GM19023 (cell line): ENCODE results near the gene PLA2G4F.

ENCODE experiments used
- ATAC-seq: cut with Tn5 transposase; IDR thresholded peaks from one replicate; pipeline ENCODE4 v1.9.1; 2021; ENCODE audit warnings: mild to moderate bottlenecking, moderate library complexity; ENCODE audit not compliant: unreplicated experiment

The PLA2G4F gene

DNA sequence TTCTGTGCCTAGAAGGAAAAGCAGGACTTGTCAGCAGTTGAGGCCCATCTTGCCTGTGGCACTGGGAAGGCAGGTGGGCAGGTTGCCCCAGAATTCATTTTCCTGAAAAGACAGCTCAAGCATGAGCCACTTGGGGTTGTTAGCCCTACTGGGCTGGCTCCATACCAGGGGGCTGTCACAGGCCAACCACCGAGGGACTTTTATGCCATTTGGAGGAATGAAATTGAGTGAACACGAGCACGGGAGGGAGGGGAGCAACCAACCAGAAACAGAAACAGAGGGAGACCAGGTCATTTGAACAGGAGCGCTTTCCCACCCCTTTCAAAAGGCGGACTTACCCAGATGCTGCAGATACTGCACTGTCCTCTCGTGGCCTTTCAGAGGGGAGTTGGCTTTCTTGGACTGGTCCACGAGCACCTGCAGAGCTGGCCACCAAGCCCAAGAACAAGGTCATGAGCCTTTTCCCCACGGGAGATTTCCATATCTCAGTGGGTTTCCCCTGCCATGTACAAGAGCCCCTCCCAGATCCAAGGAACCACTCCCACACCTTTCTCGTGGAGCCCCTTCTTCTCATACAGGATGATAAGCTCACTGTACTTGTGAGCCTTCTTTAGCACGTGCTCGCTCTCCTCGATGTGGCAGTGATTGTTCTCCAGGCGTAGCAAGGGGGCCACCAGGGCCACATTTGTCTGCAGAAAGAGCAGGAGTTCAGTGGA is 9.9 kb upstream of the PLA2G4F start:
- ATAC-seq, result no peak

GRCh38 chr15:42165106-42165505 is 8.7 kb upstream of the PLA2G4F start:
- no peak for ATAC-seq

DNA sequence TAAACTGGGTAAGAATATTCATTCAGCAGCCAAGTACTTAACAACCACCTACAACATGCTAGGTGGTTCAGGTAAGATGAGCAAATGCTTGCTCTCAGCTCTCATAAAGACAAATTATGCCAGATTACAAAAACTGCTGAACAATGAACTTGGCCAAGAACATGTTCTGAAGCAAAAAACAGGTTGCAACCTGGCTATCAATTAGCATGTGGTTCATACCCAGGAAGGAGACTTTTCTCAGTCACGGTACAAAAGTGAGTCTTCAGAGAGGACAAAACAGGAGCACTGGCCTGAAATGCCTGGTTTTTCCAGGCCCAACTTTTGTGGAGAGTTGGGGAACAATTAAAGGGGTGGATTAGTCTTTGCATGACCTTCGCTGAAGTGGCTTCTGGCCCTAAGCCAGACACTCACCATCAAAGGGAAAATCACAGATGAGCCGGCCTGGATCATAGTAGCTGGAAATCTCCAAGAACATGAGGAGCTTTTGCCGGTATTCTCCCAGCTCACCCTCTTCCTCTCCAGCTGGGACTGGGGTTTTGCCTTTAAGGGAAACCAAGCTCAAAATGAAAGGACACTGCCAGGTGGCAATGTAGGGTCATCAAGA is 7.6 kb upstream of the PLA2G4F start:
- ATAC-seq, result no peak

GRCh38 chr15:42163291-42163690 is 6.9 kb upstream of the PLA2G4F start:
- ATAC-seq, result no peak

- ATAC-seq, result no peak
Measured at GRCh38 chr15:42160136-42160535, 3.7 kb upstream of the PLA2G4F start.

GRCh38 chr15:42159381-42160015 is 3.1 kb upstream of the PLA2G4F start:
- no peak for ATAC-seq

DNA sequence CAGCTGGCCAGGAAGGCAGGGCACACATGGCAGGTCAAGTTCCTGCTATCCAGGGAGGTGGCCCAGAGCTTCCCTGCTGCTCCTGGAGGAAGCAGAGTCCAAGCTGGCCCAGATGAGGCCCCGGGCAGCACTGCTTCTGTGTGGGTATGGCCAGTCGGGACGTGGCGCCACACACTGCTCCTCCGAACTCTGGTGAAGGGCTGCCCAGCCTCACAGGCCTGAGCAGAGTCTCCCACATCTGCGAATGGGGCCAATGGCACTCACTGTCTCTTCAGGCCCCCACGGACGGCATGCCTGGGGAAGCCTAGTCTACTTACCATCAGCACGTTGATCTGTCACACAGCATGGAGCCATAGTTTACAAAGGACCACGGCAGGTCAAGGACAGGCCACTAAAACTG is 2.5 kb upstream of the PLA2G4F start:
- no peak for ATAC-seq

DNA sequence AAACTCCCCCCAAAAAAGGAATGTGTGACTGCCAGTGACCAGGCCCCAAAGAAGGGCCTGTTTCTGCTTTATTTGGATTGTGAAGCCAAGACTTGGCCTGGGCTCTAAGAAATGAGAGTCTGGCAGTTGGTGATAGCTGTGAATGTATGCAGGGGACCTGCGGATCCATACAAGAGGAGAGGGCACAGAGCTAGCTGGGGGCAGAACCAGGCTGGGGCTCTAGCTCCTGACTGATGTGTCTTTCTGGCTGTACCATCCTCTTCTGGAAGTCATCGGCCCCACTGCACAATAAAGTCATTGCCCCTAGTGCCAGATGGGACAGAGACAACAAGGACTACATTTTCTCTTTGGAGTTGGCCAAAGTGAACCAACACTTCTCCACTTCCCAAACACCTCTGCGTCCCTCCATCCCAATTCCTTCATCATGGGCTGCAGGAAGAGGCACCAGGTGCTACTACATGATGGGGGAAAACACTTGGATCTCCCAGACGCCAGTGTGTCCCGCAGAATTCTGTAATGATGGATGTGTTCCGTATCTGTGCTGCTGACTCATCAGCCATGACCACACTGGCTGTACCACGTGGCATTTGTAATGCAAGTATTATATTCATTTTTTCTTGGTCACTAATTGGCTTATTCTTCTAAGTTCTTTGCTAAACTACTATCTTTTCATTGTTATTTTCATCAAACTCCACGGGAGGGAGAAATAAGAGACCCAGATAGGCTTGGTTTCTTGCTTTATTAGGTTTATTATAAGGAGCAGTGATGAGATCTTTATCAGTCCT is 1.7 kb upstream of the PLA2G4F start:
- no peak for ATAC-seq

- ATAC-seq, result no peak
Measured at GRCh38 chr15:42157381-42157780, 945 bp upstream of the PLA2G4F start.

DNA sequence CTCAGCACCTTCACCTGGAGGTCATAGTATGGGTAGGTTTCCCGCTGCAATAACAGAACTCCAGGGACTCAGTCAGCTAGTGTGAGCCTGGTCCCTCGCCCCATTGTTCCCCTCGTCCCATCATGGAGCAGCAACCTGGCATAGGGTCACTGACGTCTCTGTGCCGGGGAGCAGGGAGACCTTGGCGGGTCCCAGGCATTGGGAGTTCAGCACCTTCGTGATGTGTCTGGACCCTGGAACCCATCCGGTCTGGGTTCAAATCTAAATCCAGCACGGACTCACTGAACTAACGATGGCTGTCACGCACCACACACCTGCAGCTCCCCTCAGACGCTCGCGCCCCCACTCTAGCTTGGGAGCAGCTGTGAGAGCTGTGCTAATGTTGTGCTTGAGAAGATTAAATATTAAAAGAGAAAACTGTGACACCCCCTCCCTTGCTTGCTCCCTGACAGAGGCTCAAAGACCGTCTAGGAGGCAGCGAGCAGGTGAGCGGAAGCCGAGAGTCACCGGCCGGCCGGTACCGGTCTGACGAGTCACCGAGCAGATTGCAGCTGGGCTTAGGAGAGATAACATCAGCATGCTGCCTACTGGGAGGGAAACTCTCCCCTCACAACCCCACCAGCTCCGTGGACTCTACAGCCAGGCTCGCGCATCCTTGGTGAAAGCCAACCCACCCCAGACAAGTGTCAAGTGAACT is 742 bp downstream of the PLA2G4F start:
- ATAC-seq, result no peak

DNA sequence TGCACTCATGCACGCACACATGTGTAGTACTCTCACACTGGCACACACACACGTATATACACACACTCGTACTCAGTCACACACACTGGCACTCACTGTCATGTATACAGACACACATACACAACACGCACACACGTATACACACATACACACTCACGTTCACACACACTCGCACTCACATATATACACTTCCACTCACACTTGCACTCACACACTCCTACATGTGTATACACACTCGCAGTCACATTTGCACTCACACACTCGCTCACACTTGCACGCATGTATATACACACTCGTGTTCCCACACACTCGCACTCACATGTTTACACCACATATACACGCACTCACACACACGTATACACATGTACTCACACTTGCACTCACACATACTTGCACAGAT is 1.5 kb downstream of the PLA2G4F start:
- ATAC-seq, result no peak

DNA sequence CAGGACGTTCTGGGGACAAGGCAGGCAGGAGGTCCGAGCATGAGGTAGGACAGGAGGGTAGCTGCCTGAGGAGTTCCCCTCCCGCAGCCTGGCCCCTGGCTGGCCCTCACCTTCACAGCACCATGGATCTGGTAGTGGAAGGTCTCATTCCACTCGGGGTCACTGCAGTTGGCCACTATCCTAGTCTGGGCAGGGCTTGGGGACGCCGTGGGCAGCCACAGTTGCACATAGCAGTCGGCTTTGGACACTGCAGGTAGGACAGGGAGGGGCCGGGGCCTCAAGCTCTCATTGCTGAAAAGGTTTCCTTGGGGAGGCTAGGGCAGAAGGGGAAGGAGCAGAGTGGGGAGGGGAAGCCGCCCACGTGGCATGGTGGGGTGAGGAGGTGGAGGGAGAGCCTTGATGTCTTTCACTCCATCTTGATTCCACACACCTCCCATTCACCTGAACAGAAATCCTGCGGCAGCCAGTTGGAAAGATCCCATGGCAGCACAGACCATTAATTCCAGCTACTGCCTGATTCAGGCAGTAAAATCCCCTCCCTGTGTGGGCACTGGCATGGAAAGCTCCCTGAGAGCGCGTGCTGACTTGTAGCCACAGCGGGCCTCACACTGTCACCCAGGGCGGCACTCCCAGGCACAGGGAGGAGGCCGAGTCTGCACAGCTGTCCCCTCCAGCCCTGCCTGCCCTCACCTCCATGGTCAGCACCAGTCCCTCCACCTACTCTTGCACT is 2.1 kb downstream of the PLA2G4F start:
- ATAC-seq, result no peak

DNA sequence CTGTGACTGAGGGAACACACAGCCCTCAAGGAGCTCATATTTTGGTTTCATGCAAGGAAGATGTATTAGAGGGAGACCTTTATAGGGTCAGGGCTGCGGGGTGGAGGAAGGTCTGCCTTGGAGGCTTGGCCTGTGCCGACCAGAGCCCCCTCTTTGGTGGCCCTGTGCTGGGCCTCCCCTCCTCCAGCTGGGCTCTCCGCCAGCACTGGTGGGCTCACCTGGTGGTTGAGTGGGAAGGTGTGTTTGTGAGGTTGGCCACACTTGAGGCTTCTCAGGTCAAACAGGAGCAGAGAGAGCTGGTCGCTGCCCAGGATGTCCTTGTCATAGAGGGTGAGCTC is 2.6 kb downstream of the PLA2G4F start:
- no peak for ATAC-seq

DNA sequence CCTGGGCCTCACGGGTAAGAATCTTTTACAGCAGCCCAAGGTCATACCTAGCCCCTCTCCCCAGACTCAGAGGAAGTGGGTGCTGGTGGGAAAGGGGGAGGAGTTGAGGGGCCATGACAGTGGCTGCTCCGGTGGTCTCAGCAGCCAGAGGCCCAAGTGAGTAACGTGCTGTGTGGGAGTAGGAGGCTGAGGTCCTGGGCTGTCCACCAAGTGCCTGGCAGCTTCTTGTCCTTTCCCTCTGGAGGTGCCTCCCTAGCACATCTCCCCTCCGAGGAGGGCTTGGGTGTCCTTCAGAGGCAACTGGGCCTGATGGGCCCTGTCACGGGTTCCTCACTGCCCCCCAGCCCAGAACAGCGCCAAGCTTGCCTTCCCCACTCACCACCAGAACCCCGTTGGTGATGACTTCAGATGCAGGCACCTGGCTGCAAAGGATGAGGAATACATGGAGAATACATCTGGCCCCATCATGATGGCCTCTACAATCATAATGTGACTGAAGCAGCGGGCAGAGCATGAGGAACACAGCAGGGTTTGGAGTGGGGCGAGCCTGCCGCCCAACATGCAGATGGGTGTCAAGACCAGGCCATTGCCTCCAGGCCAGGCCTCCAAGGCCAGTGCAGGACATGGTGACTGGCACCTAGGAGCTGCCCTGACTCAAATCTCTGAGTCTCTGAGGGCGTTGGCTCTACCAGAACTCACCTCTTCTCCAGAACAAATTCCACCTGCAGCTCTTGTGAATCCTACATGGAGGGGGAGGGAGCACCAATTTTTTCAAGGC is 3.3 kb downstream of the PLA2G4F start:
- ATAC-seq, result no peak

GRCh38 chr15:42152196-42152920 is 4.1 kb downstream of the PLA2G4F start:
- no peak for ATAC-seq

DNA sequence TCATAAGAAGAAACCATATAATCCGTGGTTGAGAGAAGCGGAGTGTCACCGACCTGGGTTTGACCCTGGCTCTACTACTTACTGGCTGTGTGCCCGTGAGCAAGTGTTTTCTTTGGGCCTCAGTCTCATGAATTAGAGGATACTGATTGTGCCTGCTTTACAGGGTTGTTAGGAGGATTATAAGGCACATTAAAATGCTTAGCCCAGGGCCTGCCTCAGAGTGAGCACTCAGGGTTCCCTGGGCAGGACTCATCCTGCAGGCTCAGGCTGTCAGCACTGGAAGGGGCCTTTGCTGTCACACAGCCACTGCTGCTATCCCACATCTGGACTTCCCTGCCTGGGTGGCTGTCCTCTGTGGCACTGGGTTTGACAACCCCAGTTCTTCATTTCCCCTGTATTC is 4.7 kb downstream of the PLA2G4F start:
- no peak for ATAC-seq

DNA sequence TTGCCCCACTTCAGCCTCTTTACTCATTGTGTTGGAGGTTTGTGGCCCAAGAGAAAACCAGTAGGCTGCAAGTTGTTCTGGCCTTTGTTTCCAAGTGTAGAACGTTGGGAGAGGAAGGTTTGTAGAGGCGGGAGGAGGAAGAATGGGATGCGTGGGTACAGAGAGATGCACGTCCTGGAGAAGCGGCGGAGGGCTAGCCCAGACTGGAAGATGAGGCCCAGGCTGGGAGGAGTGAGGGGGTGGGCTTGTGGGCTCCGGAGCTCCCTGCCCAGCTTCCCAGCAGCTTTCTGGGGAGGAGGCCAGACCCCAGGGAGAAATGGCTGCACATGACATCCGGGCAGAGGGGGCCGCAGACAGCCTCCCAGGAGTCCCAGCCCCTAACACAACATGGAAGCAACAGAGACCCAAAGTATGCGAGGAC is 5.3 kb downstream of the PLA2G4F start:
- ATAC-seq, result no peak

DNA sequence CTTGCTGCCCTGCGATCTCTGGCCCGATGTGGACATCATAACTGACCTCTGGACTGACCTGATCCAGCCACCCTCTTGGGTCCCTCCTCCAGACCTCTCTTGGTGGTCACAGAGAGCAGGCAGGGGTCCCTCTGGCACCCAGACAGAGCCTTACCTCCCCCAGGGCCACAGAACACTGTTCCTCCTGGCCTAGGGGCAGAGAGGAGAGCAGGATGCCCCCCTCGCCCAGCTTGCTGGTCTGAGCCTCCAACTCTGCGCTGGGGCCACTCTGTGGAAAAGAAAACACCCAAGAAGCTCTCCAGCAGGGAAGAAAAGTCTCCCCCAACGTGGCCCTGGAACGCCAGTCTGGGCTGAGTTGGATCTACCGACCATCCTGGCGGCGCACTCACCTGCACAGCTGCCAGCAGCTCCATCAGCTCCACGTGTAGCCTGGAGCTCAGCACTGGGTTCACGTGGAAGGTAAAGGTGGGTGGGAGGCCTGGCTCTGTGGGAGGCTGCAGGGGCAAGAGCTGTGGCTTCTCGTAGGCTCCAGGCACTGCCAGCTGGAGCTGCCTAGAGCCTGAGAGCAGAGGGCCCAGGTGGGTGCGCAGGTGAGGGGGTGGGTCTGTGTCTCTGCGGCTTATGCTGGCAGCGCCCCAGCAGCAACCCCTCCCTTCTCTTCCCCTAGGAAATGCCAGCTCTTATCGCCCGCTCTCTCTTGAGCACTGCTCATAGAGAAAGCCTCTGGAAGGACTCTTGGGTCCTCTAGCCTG is 6.0 kb downstream of the PLA2G4F start:
- no peak for ATAC-seq
